HAP-1 (cell line): ENCODE results near the gene NFE2L1.

Experiments used
- DNase-seq, 2 experiments: peaks; one replicate each; pipeline ENCODE4 v3.0.0-alpha.2; 2016 to 2020; ENCODE audit warnings: low spot score in 2 of 2
- H3K27me3 ChIP-seq: fragments of 250-450 bp; sonication (Bioruptor Pico); 2 replicates; pipeline ENCODE4 v1.5.1; 2020; ENCODE audit warnings: low read depth, mild to moderate bottlenecking, moderate library complexity
- H3K36me3 ChIP-seq: fragments of 250-450 bp; sonication (Bioruptor Pico); replicated peaks from 2 replicates; pipeline ENCODE4 v1.5.1; 2020; ENCODE audit warnings: mild to moderate bottlenecking
- H3K4me1 ChIP-seq: fragments of 250-450 bp; sonication (Bioruptor Pico); 2 replicates; pipeline ENCODE4 v1.5.1; 2020; ENCODE audit warnings: mild to moderate bottlenecking
- H3K4me3 ChIP-seq: fragments of 250-450 bp; sonication (Bioruptor Pico); 2 replicates; pipeline ENCODE4 v1.5.1; 2020; ENCODE audit warnings: mild to moderate bottlenecking, moderate library complexity
- H3K9me3 ChIP-seq: fragments of 250-450 bp; sonication (Bioruptor Pico); 2 replicates; pipeline ENCODE4 v1.5.1; 2020; ENCODE audit warnings: mild to moderate bottlenecking, moderate library complexity
- in situ Hi-C: fragments of 300-500 bp; cut with MboI; formaldehyde crosslinking; loops from 3 replicates; pipeline ENCODE4 v1.14.3; 2020; ENCODE audit warnings: low sequenced_read_pairs, inconsistent platforms, mixed read lengths

The NFE2L1 gene

GRCh38 chr17:48106802-48107136 is 58.6 kb downstream of the NFE2L1 start:
- peaks cover 4% of the 10 kb centered on the region for H3K4me1 ChIP-seq
- no peaks in the 10 kb centered on the region for H3K36me3 ChIP-seq
- in situ Hi-C loops = no loop called here
- no peak for DNase-seq
- H3K9me3 ChIP-seq = peaks cover 2% of the 10 kb centered on the region; the same call in 1 of the 2 replicates
- H3K27me3 ChIP-seq = no peaks in the 10 kb centered on the region
- peak overlapping the region; percentile 85 for H3K4me3 ChIP-seq

GRCh38 chr17:48107137-48108055 is 59.2 kb downstream of the NFE2L1 start, which contains the start of gene SNX11:
Gene SNX11, plus strand, starts transcription at chr17:48107766. Its CDS starts 4,278 bp downstream, at chr17:48112044.
- in situ Hi-C loops = no loop called here
- no peaks in the 10 kb centered on the region for H3K27me3 ChIP-seq
- peaks cover 2% of the 10 kb centered on the region; the same call in 1 of the 2 replicates for H3K9me3 ChIP-seq
- H3K36me3 ChIP-seq = no peaks in the 10 kb centered on the region; the same call in 1 of the 2 replicates
- peak within 1 kb of the TSS; percentile 85 for H3K4me3 ChIP-seq
- peaks cover 4% of the 10 kb centered on the region for H3K4me1 ChIP-seq
- peak; percentile 93 to 96 for DNase-seq

- peaks cover 4% of the 10 kb centered on the region for H3K4me1 ChIP-seq
Observed at GRCh38 chr17:48110761-48111160, 62.6 kb downstream of the NFE2L1 start.

More at GRCh38 chr17:48110761-48111160, 62.6 kb downstream of the NFE2L1 start:
- H3K9me3 ChIP-seq = no peaks in the 10 kb centered on the region
- DNase-seq = no peak
- in situ Hi-C loops = no loop called here
- H3K36me3 ChIP-seq = peaks cover 4% of the 10 kb centered on the region
- H3K27me3 ChIP-seq = no peaks in the 10 kb centered on the region
- no peak overlapping the region for H3K4me3 ChIP-seq
